Right atrium auricular region (tissue), 2 donors: Measurements from ENCODE around the gene NUDT7. TPM values are rescaled to one million over a fixed set of nuclear protein-coding genes. Genes with fewer than 3 reads are reported as not detected.

ENCODE experiments used
- DNase-seq: peaks from one replicate; pipeline ENCODE4 v3.0.0-alpha.2; 2019; ENCODE audit warnings: low spot score
- H3K27ac ChIP-seq, 2 donors: fragments of 200-600 bp; sonication (generic); 1 replicate in 1 of 2; 2 replicates in 1 of 2; pipeline ENCODE4 v1.5.1; 2016 to 2019
- H3K27me3 ChIP-seq, 2 donors: fragments of 200-600 bp; sonication (generic); one replicate each; pipeline versions ENCODE4 v1.5.1 to v1.6.0; 2017 to 2019
- H3K36me3 ChIP-seq: fragments of 200-600 bp; sonication (generic); one replicate; pipeline ENCODE4 v1.5.1; 2016
- H3K4me1 ChIP-seq, 2 donors: fragments of 200-600 bp; sonication (generic); one replicate each; pipeline versions ENCODE4 v1.5.1 to v1.6.0; 2017 to 2019
- H3K4me3 ChIP-seq, 2 donors: fragments of 200-600 bp; sonication (generic); 1 replicate in 1 of 2; 2 replicates in 1 of 2; pipeline ENCODE4 v1.5.1; 2017 to 2019; ENCODE audit warnings: mild to moderate bottlenecking in 1 of 2, moderate library complexity in 1 of 2
- H3K9me3 ChIP-seq, 2 donors: fragments of 200-600 bp; sonication (generic); one replicate each; pipeline ENCODE4 v1.5.1; 2019
- total RNA-seq, 2 donors: library from RNA; depleted of rRNA; stranded (reverse); fragments of >200 nt; gene quantifications; one replicate each; pipeline ENCODE4 v1.1.0, GENCODE V29; 2016
- TF ChIP-seq, protein P1 (sequence below), 2 donors: fragments of 200-600 bp; sonication (generic); IDR thresholded peaks; one replicate each; pipeline ENCODE4 v1.5.1; 2019; ENCODE audit warnings: antibody characterized with exemption in 2 of 2

NUDT7 gene
- 10 to 100 TPM; 15.0 to 35.0 TPM for total RNA-seq

GRCh38 chr16:77722309-77723107, at the start of gene NUDT7:
NUDT7 (plus strand) TSS chr16:77722514; CDS start chr16:77722583, 69 bp downstream.
- peak within 1 kb of the TSS; percentile 89 to 91 for H3K27ac ChIP-seq
- no peaks in the 10 kb centered on the region for H3K36me3 ChIP-seq
- H3K27me3 ChIP-seq = no peaks in the 10 kb centered on the region
- peak; percentile 97 for DNase-seq
- H3K4me3 ChIP-seq = peak within 1 kb of the TSS; percentile 71 to 79
- TF ChIP-seq, protein P1, sequence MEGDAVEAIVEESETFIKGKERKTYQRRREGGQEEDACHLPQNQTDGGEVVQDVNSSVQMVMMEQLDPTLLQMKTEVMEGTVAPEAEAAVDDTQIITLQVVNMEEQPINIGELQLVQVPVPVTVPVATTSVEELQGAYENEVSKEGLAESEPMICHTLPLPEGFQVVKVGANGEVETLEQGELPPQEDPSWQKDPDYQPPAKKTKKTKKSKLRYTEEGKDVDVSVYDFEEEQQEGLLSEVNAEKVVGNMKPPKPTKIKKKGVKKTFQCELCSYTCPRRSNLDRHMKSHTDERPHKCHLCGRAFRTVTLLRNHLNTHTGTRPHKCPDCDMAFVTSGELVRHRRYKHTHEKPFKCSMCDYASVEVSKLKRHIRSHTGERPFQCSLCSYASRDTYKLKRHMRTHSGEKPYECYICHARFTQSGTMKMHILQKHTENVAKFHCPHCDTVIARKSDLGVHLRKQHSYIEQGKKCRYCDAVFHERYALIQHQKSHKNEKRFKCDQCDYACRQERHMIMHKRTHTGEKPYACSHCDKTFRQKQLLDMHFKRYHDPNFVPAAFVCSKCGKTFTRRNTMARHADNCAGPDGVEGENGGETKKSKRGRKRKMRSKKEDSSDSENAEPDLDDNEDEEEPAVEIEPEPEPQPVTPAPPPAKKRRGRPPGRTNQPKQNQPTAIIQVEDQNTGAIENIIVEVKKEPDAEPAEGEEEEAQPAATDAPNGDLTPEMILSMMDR (IDR thresholded peaks at IDR 0.05) = peak in 1 of 2 donors; percentile 65
- H3K4me1 ChIP-seq = peaks cover 0 to 5% of the 10 kb centered on the region in 2 donors
- no peaks in the 10 kb centered on the region for H3K9me3 ChIP-seq

- TF ChIP-seq, protein P1 (IDR thresholded peaks at IDR 0.05) = no peak
- H3K9me3 ChIP-seq = no peaks in the 10 kb centered on the region
- no peaks in the 10 kb centered on the region for H3K27me3 ChIP-seq
- H3K4me1 ChIP-seq = peaks cover 0 to 6% of the 10 kb centered on the region in 2 donors
- no peak overlapping the region for H3K27ac ChIP-seq
- no peaks in the 10 kb centered on the region for H3K36me3 ChIP-seq
- DNase-seq = no peak
- H3K4me3 ChIP-seq = no peak overlapping the region
Observed at GRCh38 chr16:77674888-77675287, 47.4 kb upstream of the NUDT7 start.

DNA sequence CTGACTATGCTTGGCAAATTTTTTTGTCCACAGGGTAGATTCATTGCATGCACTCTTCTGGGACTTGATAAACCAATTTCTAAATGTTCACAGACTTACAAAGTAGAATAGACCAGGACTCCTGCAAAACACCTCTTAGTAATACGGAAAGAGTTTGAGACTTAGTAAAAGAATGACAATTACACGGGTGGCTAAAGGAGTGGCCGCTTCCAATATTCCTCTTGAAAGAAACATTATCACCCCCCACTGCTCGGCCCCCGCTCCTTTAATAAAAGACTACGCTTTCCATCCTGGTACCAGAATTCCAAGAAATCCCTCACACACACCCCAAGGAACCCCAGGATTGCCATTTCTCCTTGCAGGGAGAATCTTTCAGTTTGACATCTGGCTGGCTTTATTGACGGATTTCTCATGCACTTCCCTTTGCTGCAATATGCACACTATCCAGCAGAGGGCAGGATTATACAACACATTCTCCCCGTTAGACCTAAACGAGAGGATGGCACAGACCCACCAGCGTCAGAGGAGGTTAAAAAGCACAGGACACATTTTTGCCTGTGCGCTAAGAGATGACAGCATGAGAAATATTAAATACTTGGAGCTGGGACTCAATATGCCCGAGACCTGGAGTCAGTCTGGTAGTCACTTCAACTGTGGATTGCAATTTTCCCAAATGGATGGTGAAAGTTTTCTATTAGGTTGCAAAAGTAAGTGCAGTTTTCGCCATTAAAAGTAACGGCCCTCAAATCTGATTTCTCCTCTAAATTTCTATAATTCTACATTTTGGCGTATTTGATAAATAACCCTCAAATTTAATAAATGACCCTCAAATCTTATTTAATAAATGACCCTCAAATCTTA, 46.6 kb upstream of the NUDT7 start:
- H3K27me3 ChIP-seq = no peaks in the 10 kb centered on the region
- no peak overlapping the region for H3K4me3 ChIP-seq
- H3K9me3 ChIP-seq = no peaks in the 10 kb centered on the region
- TF ChIP-seq, protein P1 (IDR thresholded peaks at IDR 0.05) = peak; percentile 88 to 92
- DNase-seq = peak; percentile 77
- H3K4me1 ChIP-seq = peaks cover 0 to 6% of the 10 kb centered on the region in 2 donors
- no peaks in the 10 kb centered on the region for H3K36me3 ChIP-seq
- H3K27ac ChIP-seq = no peak overlapping the region

DNA sequence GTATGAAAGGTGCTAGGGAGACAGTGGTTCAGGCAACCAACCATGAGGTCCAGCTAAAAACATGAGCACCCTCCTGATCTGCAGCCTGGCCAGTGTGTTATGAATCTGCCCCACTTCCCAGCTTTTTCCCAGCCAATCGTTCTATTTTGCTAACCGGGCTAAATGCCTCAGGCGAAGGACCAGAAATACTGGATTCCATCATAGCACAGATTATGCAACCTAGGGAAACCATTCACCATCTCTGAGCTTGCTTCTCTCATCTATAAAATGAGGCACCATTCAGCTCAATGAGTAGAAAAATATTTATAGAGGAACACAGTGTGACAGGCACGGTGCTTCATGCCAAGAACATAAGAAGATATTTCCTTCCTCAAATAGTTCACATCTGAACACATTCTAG, 45.2 kb upstream of the NUDT7 start:
- H3K36me3 ChIP-seq = no peaks in the 10 kb centered on the region
- H3K4me3 ChIP-seq = no peak overlapping the region
- H3K27me3 ChIP-seq = no peaks in the 10 kb centered on the region
- H3K27ac ChIP-seq = no peak overlapping the region
- TF ChIP-seq, protein P1 (IDR thresholded peaks at IDR 0.05) = no peak
- H3K9me3 ChIP-seq = no peaks in the 10 kb centered on the region
- no peak for DNase-seq
- peaks cover 0 to 6% of the 10 kb centered on the region in 2 donors for H3K4me1 ChIP-seq

DNA sequence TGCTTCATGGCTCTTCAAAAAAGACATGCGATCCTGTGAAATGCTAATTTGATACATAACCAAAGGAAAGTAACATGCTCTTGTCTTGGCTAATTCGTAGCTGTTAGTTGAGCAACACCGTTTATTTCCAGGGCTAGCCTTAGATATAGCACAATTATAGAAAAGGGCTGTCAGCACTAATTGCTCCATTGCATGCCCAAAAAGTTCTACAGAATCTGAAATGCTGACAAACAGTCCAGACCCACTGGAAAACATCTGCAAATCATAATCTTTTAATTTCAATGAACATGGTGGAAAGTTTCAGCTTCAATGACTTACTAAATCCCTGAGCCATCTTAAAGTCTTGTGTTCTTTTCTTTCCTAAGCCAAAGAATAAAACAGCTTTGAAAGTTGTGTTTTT, 42.9 kb upstream of the NUDT7 start:
- Histone ChIP-seq H3K36me3 (no peaks in the 10 kb centered on the region), H3K9me3 (no peaks in the 10 kb centered on the region), H3K4me1 (peaks cover 0 to 6% of the 10 kb centered on the region in 2 donors), H3K27ac (no peak overlapping the region), H3K4me3 (no peak overlapping the region), H3K27me3 (no peaks in the 10 kb centered on the region)
- TF ChIP-seq, protein P1 (IDR thresholded peaks at IDR 0.05) = no peak
- DNase-seq = no peak
